CD14-positive monocyte (primary cell): ENCODE measurements around the gene NLRC5. TPM values are rescaled to one million over a fixed set of nuclear protein-coding genes. Genes with fewer than 3 reads are reported as not detected.

ENCODE experiments used
- DNase-seq, 3 donors: peaks; one replicate each; pipeline ENCODE4 v3.0.0-alpha.2; 2011 to 2022
- H2AFZ ChIP-seq: 2 replicates; pipeline ENCODE4 v1.6.0; 2012; ENCODE audit warnings: mild to moderate bottlenecking, low read depth, low read length, inconsistent platforms; ENCODE audit not compliant: insufficient read depth, poor library complexity, severe bottlenecking
- H3K27ac ChIP-seq, 2 donors: 1 replicate in 1 of 2; 2 replicates in 1 of 2; pipeline ENCODE4 v1.5.1; 2012 to 2013; ENCODE audit warnings: low read length in 2 of 2, control low read depth in 1 of 2, inconsistent platforms in 1 of 2, low read depth in 1 of 2, mild to moderate bottlenecking in 1 of 2
- H3K27me3 ChIP-seq, 2 donors: one replicate each; pipeline versions ENCODE4 v1.6.0 to v1.6.1; 2011 to 2013; ENCODE audit warnings: low read length in 2 of 2; ENCODE audit not compliant: control insufficient read depth in 2 of 2, insufficient read depth in 2 of 2
- H3K36me3 ChIP-seq, 2 donors: replicated peaks in 1 of 2; 1 replicate in 1 of 2; 2 replicates in 1 of 2; pipeline versions ENCODE4 v1.5.1 to v1.6.1; 2012 to 2013; ENCODE audit warnings: low read length in 2 of 2, control low read depth in 1 of 2, inconsistent platforms in 1 of 2, mild to moderate bottlenecking in 1 of 2; ENCODE audit not compliant: insufficient read depth in 2 of 2, control insufficient read depth in 1 of 2
- H3K4me1 ChIP-seq, 2 donors: 1 replicate in 1 of 2; 2 replicates in 1 of 2; pipeline versions ENCODE4 v1.5.1 to v1.6.1; 2012 to 2013; ENCODE audit warnings: low read length in 2 of 2, control low read depth in 1 of 2, inconsistent platforms in 1 of 2, mild to moderate bottlenecking in 1 of 2, moderate library complexity in 1 of 2; ENCODE audit not compliant: insufficient read depth in 2 of 2, control insufficient read depth in 1 of 2
- H3K4me2 ChIP-seq: replicated peaks from 2 replicates; pipeline ENCODE3; 2012; ENCODE audit warnings: low read length, moderate library complexity, mild to moderate bottlenecking; ENCODE audit not compliant: poor library complexity, severe bottlenecking; ENCODE audit errors: extremely low read depth
- H3K4me3 ChIP-seq, 3 experiments: fragments of 200-600 bp in 1 of 3; sonication (generic) in 1 of 3; replicated peaks in 1 of 3; 1 replicate in 2 of 3; 2 replicates in 1 of 3; pipeline ENCODE4 v1.5.1; 2011 to 2013; ENCODE audit warnings: low read length in 3 of 3, mild to moderate bottlenecking in 3 of 3, control low read depth in 2 of 3, low read depth in 2 of 3, inconsistent platforms in 1 of 3, moderate library complexity in 1 of 3
- H3K79me2 ChIP-seq: 2 replicates; pipeline ENCODE4 v1.6.0; 2012; ENCODE audit warnings: mild to moderate bottlenecking, control low read depth, inconsistent platforms, low read length, moderate library complexity; ENCODE audit not compliant: insufficient read depth
- H3K9ac ChIP-seq: 2 replicates; pipeline ENCODE4 v1.6.0; 2017; ENCODE audit warnings: low read length, mild to moderate bottlenecking; ENCODE audit not compliant: insufficient read depth, poor library complexity, severe bottlenecking
- H3K9me3 ChIP-seq, 2 donors: replicated peaks in 1 of 2; 1 replicate in 1 of 2; 2 replicates in 1 of 2; pipeline versions ENCODE4 v1.5.1 to v1.6.1; 2012 to 2013; ENCODE audit warnings: low read length in 2 of 2, control low read depth in 1 of 2; ENCODE audit not compliant: control insufficient read depth in 1 of 2, insufficient read depth in 1 of 2
- H4K20me1 ChIP-seq: 2 replicates; pipeline ENCODE4 v1.6.0; 2012; ENCODE audit warnings: mild to moderate bottlenecking, low read length, control low read depth, moderate library complexity; ENCODE audit not compliant: insufficient read depth
- H3K27ac Mint-ChIP-seq, 7 donors: one replicate each; pipeline ENCODE4 v1.8.0; 2020; ENCODE audit warnings: mild to moderate bottlenecking in 7 of 7, mixed read lengths in 7 of 7, moderate library complexity in 6 of 7, inconsistent platforms in 2 of 7
- H3K27me3 Mint-ChIP-seq, 3 donors: one replicate each; pipeline ENCODE4 v1.8.0; 2021 to 2022; ENCODE audit warnings: low read depth in 3 of 3, mild to moderate bottlenecking in 3 of 3, mixed read lengths in 3 of 3, moderate library complexity in 3 of 3, inconsistent platforms in 1 of 3
- H3K36me3 Mint-ChIP-seq, 2 donors: one replicate each; pipeline ENCODE4 v1.8.0; 2020; ENCODE audit warnings: mixed read lengths in 2 of 2, inconsistent platforms in 1 of 2, mild to moderate bottlenecking in 1 of 2
- H3K4me1 Mint-ChIP-seq: one replicate; pipeline ENCODE4 v1.8.0; 2020; ENCODE audit warnings: mild to moderate bottlenecking, mixed read lengths
- H3K4me3 Mint-ChIP-seq, 2 donors: one replicate each; pipeline ENCODE4 v1.8.0; 2020; ENCODE audit warnings: mild to moderate bottlenecking in 2 of 2, mixed read lengths in 2 of 2, moderate library complexity in 1 of 2
- H3K9me3 Mint-ChIP-seq, 7 donors: one replicate each; pipeline ENCODE4 v1.8.0; 2020 to 2022; ENCODE audit warnings: mixed read lengths in 7 of 7, mild to moderate bottlenecking in 6 of 7, moderate library complexity in 6 of 7, inconsistent platforms in 2 of 7
- CTCF ChIP-seq: fragments of 200-600 bp; IDR thresholded peaks from one replicate; pipeline ENCODE4 v1.8.0; 2022; ENCODE audit warnings: antibody characterized with exemption, mild to moderate bottlenecking
- WGBS: methylation state at CpG from one replicate; pipeline ENCODE4 v1.1.5; 2013; ENCODE audit warnings: missing lambda C conversion rate; ENCODE audit not compliant: insufficient coverage; 5-methylcytosine and 5-hydroxymethylcytosine counted together
- intact Hi-C, 2 donors: fragments of 100-400 bp; cut with micrococcal nuclease; formaldehyde crosslinking; loops; one replicate each; pipeline versions ENCODE4 v1.15.0 to v1.15.1; 2023
- polyA plus RNA-seq, 3 donors: library from polyadenylated mRNA; depleted of rRNA in 1 of 3; unstranded in 2 of 3; stranded (reverse) in 1 of 3; fragments of 300-500 nt in 2 of 3; fragments of >200 nt in 1 of 3; fragmentation: Illumina TruSeq in 2 of 3; gene quantifications; 1 replicate in 2 of 3; 2 replicates in 1 of 3; pipeline ENCODE4 v1.2.3, GENCODE V29; 2012 to 2021

Gene NLRC5
- polyA plus RNA-seq, 3 donors = 10.3 to 171 (median 21.6) TPM

- H3K27ac ChIP-seq = peak overlapping the region in 1 of 2 donors; percentile 14
- WGBS = 93% methylated on average over 5 of the region's 6 CpGs
- H3K4me3 Mint-ChIP-seq = no peak overlapping the region
- intact Hi-C loops = no loop called here
- no peaks in the 10 kb centered on the region for H3K27me3 Mint-ChIP-seq
- peaks cover 60 to 62% of the 10 kb centered on the region in 2 donors for H3K36me3 Mint-ChIP-seq
- no peaks in the 10 kb centered on the region for H3K9me3 ChIP-seq
- peaks cover 25% of the 10 kb centered on the region for H4K20me1 ChIP-seq
- no peak overlapping the region for H3K4me2 ChIP-seq
- peaks cover 17 to 22% of the 10 kb centered on the region in 2 donors for H3K4me1 ChIP-seq
- H3K4me3 ChIP-seq = no peak overlapping the region
- peak overlapping the region in 1 of 7 donors; percentile 69 for H3K27ac Mint-ChIP-seq
- peaks cover 22% of the 10 kb centered on the region for H3K4me1 Mint-ChIP-seq
- H3K79me2 ChIP-seq = peaks cover 43% of the 10 kb centered on the region
- TF ChIP-seq CTCF = no peak
- peaks cover 0 to 4% (median 0%) of the 10 kb centered on the region in 7 donors for H3K9me3 Mint-ChIP-seq
- no peak for DNase-seq
- H2AFZ ChIP-seq = no peak overlapping the region
- no peaks in the 10 kb centered on the region for H3K27me3 ChIP-seq
- peaks cover 51 to 63% of the 10 kb centered on the region in 2 donors for H3K36me3 ChIP-seq
- H3K9ac ChIP-seq = no peak overlapping the region
Observed at GRCh38 chr16:57016831-57017230, 27.5 kb downstream of the NLRC5 start.

- Histone ChIP-seq H3K27ac (peak overlapping the region in 1 of 2 donors; percentile 14), H3K36me3 (peaks cover 55 to 66% of the 10 kb centered on the region in 2 donors), H3K9me3 (no peaks in the 10 kb centered on the region), H4K20me1 (peaks cover 27% of the 10 kb centered on the region), H3K27me3 (no peaks in the 10 kb centered on the region), H3K4me3 (no peak overlapping the region), H3K79me2 (peaks cover 38% of the 10 kb centered on the region), H2AFZ (no peak overlapping the region), H3K4me1 (peaks cover 17 to 22% of the 10 kb centered on the region in 2 donors), H3K9ac (no peak overlapping the region), H3K4me2 (no peak overlapping the region)
- TF ChIP-seq CTCF = no peak
- Mint-ChIP-seq H3K4me1 (peaks cover 22% of the 10 kb centered on the region), H3K27me3 (no peaks in the 10 kb centered on the region), H3K4me3 (no peak overlapping the region), H3K27ac (peak overlapping the region in 1 of 7 donors; percentile 69), H3K9me3 (peaks cover 0 to 4% (median 0%) of the 10 kb centered on the region in 7 donors), H3K36me3 (peaks cover 64 to 66% of the 10 kb centered on the region in 2 donors)
- no CpG with 5 or more reads among the region's 1 CpG for WGBS
- intact Hi-C loops = no loop called here
- DNase-seq = peak in 1 of 3 donors; percentile 29
Observed at GRCh38 chr16:57017251-57017650, 27.9 kb downstream of the NLRC5 start.
